ENCODE data around the gene SND1.

The SND1 gene

GRCh38 chr7:128132426-128133069, 480.6 kb downstream of the SND1 start:
- no peak for DNase-seq

DNA sequence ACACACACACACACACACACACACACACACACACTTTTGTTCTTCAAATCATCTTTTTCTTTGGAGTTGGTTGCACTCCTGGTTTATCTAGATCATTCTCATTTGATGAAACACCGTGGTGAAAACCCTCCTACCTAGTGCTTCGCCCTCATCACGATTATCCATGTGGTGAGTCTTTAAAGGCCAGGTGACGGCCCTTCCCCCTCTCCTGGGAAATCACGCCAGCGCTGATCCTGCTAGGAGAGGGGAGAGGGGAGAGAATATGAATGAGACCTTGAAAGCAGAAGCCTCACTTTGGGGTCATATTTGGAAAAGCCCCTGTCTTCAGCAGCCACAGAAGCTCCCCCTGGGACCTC, 483.1 kb downstream of the SND1 start:
- no peak for DNase-seq

DNA sequence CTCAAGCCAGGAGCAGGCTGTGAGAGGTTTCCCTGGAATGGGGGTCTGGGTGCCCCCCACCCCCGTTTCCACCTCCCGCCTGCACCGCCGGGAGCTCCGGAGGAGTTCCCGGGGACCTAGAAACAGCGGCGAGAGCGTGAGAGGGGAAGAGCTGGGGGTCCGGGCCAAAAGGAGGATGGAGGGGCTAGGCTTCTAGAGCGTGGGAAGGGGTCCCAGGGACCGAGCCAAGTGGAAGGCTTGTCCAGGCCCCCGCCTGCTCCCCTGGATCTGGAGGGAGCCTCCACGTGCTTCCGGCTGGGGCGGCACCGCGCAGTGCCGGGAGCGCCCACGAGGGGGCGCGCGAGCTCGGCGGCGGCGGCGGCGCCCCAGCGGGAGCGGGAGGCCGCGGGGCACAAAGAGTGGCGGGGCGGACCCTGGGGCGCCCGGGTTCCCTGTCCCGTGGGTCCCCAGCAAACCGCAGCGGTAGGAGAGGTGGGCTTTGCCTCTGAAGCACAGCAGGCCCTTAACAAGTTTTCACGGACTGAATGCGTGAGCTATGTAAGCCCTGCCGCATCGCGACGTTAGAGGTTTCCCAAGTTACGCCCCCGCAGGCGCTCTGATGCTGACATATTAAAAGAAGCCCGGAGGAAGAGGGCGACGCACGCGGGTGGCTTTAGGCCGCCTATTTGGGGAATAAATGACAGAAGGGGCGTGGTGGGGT, 483.7 kb downstream of the SND1 start:
- peak; percentile 35 to 60 for DNase-seq

DNA sequence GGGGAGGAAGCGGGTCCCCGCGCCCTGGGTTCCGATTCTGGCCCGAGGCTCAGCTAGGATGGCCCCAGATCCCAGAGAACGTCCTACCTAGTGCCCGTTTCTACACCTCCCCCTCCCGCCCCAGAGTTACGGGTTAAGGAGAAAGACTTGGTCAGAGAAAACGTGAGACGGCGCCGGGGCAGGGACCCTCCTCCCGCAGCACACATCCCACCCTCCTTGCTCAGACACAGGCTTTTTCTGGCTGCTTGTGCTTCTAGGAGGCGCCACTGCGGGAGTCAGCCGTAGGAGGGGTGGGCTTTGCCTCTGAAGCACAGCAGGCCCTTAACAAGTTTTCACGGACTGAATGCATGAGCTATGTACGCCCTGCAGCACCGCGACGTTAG, 484.2 kb downstream of the SND1 start:
- DNase-seq = no peak

GRCh38 chr7:128137181-128137580, 485.2 kb downstream of the SND1 start:
- DNase-seq = no peak

DNA sequence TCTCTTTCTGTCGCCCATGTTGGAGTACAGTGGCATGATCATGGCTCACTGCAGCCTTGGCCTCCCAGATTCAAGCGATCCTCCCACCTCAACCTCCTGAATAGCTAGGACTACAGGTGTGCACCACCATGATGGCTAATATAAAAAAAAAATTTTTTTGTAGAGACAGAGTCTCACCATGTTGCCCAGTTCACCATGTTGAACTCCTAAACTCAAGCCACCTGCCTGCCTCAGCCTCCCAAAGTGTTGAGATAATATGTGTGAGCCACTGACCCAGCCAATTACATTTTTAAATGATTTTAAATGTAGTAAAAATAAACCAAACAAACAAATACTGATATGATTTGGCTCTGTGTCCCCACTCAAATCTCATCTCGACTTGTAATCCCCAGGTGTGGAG, 487.4 kb downstream of the SND1 start:
- no peak for DNase-seq

DNA sequence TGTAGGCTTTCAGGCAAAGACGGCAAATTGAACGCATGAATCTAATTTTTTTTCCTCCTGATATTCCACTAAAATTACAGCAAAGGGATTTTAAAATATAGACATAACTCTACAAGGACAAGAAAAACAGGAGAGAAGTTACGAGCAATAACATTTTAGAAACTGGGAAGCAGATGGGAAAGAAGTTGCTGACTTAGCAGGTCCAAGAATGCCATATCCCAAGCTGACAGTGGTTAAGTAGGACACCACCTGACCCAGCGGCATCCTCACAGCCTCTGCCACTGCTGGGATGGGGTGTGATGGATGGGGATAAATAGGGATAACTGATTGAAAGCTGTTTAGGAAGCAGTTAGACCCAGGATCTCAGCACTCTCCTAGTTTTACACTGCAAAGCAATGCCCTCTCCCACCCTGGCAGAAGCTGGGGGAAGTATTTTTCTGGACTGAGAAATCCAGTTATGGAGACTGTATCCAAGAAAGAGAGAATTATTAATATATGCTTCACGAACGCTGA, 489.7 kb downstream of the SND1 start:
- DNase-seq = no peak
